H9 (cell line): Measurements from ENCODE around the gene SCAMP5. TPM values are rescaled to one million over a fixed set of nuclear protein-coding genes. Genes with fewer than 3 reads are reported as not detected.

ENCODE experiments used
- DNase-seq: peaks from one replicate; pipeline ENCODE4 v3.0.0-alpha.2; 2017
- H2AFZ ChIP-seq: one replicate; pipeline ENCODE4 v1.6.1; 2013; ENCODE audit warnings: mild to moderate bottlenecking, low read length, control low read depth, moderate library complexity
- H2AK5ac ChIP-seq: 2 replicates; pipeline ENCODE4 v1.6.1; 2013; ENCODE audit warnings: low read length, control low read depth, mixed read lengths; ENCODE audit not compliant: insufficient read length
- H2BK120ac ChIP-seq: one replicate; pipeline ENCODE4 v1.6.1; 2013; ENCODE audit warnings: low read depth, mild to moderate bottlenecking, low read length, control low read depth, inconsistent platforms; ENCODE audit not compliant: poor library complexity, severe bottlenecking
- H2BK12ac ChIP-seq: 2 replicates; pipeline ENCODE4 v1.6.1; 2013; ENCODE audit warnings: low read length, control low read depth, mixed read lengths, low read depth; ENCODE audit not compliant: insufficient read length
- H2BK15ac ChIP-seq: 2 replicates; pipeline ENCODE4 v1.6.1; 2013; ENCODE audit warnings: low read depth, low read length, control low read depth
- H2BK20ac ChIP-seq: one replicate; pipeline ENCODE4 v1.6.1; 2013; ENCODE audit warnings: low read depth, mild to moderate bottlenecking, low read length, control low read depth, inconsistent platforms; ENCODE audit not compliant: poor library complexity, severe bottlenecking
- H2BK5ac ChIP-seq: 2 replicates; pipeline ENCODE4 v1.6.1; 2013; ENCODE audit warnings: low read length, control low read depth, mixed read lengths; ENCODE audit not compliant: insufficient read length
- H3K14ac ChIP-seq: 2 replicates; pipeline ENCODE4 v1.6.1; 2013; ENCODE audit warnings: low read length, control low read depth; ENCODE audit not compliant: insufficient read depth
- H3K18ac ChIP-seq: 2 replicates; pipeline ENCODE4 v1.6.1; 2013; ENCODE audit warnings: low read depth, mild to moderate bottlenecking, mixed read lengths, low read length, control low read depth; ENCODE audit not compliant: insufficient read length
- H3K23ac ChIP-seq: 2 replicates; pipeline ENCODE4 v1.6.1; 2013; ENCODE audit warnings: low read length, control low read depth, mixed read lengths, low read depth; ENCODE audit not compliant: insufficient read length
- H3K23me2 ChIP-seq: 2 replicates; pipeline ENCODE4 v1.6.1; 2013; ENCODE audit warnings: low read depth, mild to moderate bottlenecking, mixed read lengths, low read length, control low read depth; ENCODE audit not compliant: insufficient read length, poor library complexity, severe bottlenecking
- H3K27ac ChIP-seq: 2 replicates; pipeline ENCODE4 v1.5.1; 2013; ENCODE audit warnings: low read length, control low read depth, mixed read lengths, low read depth; ENCODE audit not compliant: insufficient read length
- H3K27me3 ChIP-seq: 2 replicates; pipeline ENCODE4 v1.6.1; 2013; ENCODE audit warnings: low read length, control low read depth, inconsistent platforms; ENCODE audit not compliant: insufficient read depth
- H3K4ac ChIP-seq: 2 replicates; pipeline ENCODE4 v1.6.1; 2013; ENCODE audit warnings: low read depth, mild to moderate bottlenecking, control low read depth, inconsistent platforms, low read length, moderate library complexity
- H3K4me1 ChIP-seq: 2 replicates; pipeline ENCODE4 v1.6.1; 2013; ENCODE audit warnings: low read length, control low read depth, inconsistent platforms; ENCODE audit not compliant: insufficient read depth
- H3K4me2 ChIP-seq: 2 replicates; pipeline ENCODE4 v1.6.1; 2013; ENCODE audit warnings: low read length, control low read depth, mixed read lengths; ENCODE audit not compliant: insufficient read length, insufficient read depth
- H3K56ac ChIP-seq: 2 replicates; pipeline ENCODE4 v1.6.1; 2013; ENCODE audit warnings: low read depth, mild to moderate bottlenecking, mixed read lengths, low read length, control low read depth; ENCODE audit not compliant: insufficient read length
- H3K79me1 ChIP-seq: 2 replicates; pipeline ENCODE4 v1.6.1; 2013; ENCODE audit warnings: low read depth, mild to moderate bottlenecking, moderate library complexity, low read length, control low read depth, inconsistent platforms; ENCODE audit not compliant: insufficient read depth, poor library complexity, severe bottlenecking
- H3K79me2 ChIP-seq: 2 replicates; pipeline ENCODE4 v1.6.1; 2013; ENCODE audit warnings: low read length, control low read depth, inconsistent platforms; ENCODE audit not compliant: insufficient read depth
- H3K9ac ChIP-seq: 2 replicates; pipeline ENCODE4 v1.6.1; 2013; ENCODE audit warnings: low read length, control low read depth, mixed read lengths; ENCODE audit not compliant: insufficient read length; ENCODE audit errors: extremely low read depth
- H3K9me3 ChIP-seq: one replicate; pipeline ENCODE4 v1.6.1; 2013; ENCODE audit warnings: low read depth, low read length, inconsistent platforms; ENCODE audit not compliant: control insufficient read depth
- H3T11ph ChIP-seq: one replicate; pipeline ENCODE4 v1.6.1; 2013; ENCODE audit warnings: mild to moderate bottlenecking, low read length, control low read depth, inconsistent platforms
- H4K20me1 ChIP-seq: one replicate; pipeline ENCODE4 v1.6.1; 2013; ENCODE audit not compliant: control insufficient read depth, insufficient read length, insufficient read depth
- H4K5ac ChIP-seq: 2 replicates; pipeline ENCODE4 v1.6.1; 2013; ENCODE audit warnings: low read depth, mild to moderate bottlenecking, mixed read lengths, low read length, control low read depth; ENCODE audit not compliant: insufficient read length
- H4K8ac ChIP-seq: replicated peaks from 2 replicates; pipeline ENCODE4 v1.6.1; 2013; ENCODE audit warnings: low read length, control low read depth, mixed read lengths, low read depth; ENCODE audit not compliant: insufficient read length
- H4K91ac ChIP-seq: 2 replicates; pipeline ENCODE4 v1.6.1; 2013; ENCODE audit warnings: low read depth, mild to moderate bottlenecking, moderate library complexity, mixed read lengths, low read length, control low read depth; ENCODE audit not compliant: insufficient read length
- H3K27ac Mint-ChIP-seq, 3 experiments: 2 replicates in 2 of 3; 3 replicates in 1 of 3; pipeline ENCODE4 v1.8.0; 2020 to 2021; ENCODE audit warnings: mixed read lengths in 3 of 3, mild to moderate bottlenecking in 1 of 3, moderate library complexity in 1 of 3
- H3K27me3 Mint-ChIP-seq: 2 replicates; pipeline ENCODE4 v1.8.0; 2021; ENCODE audit warnings: low read depth, mild to moderate bottlenecking, moderate library complexity, mixed read lengths
- H3K36me3 Mint-ChIP-seq, 3 experiments: 2 replicates in 2 of 3; 3 replicates in 1 of 3; pipeline ENCODE4 v1.8.0; 2020 to 2021; ENCODE audit warnings: low read depth in 3 of 3, mixed read lengths in 3 of 3; ENCODE audit not compliant: insufficient read depth in 1 of 3
- H3K4me1 Mint-ChIP-seq, 2 experiments: 2 replicates each; pipeline ENCODE4 v1.8.0; 2020; ENCODE audit warnings: mixed read lengths in 2 of 2
- H3K4me3 Mint-ChIP-seq, 2 experiments: 2 replicates in 1 of 2; 3 replicates in 1 of 2; pipeline ENCODE4 v1.8.0; 2020 to 2021; ENCODE audit warnings: mild to moderate bottlenecking in 2 of 2, mixed read lengths in 2 of 2, moderate library complexity in 1 of 2
- H3K9me3 Mint-ChIP-seq, 2 experiments: 2 replicates in 1 of 2; 3 replicates in 1 of 2; pipeline ENCODE4 v1.8.0; 2020; ENCODE audit warnings: mild to moderate bottlenecking in 2 of 2, mixed read lengths in 2 of 2, moderate library complexity in 1 of 2
- CTCF ChIP-seq: fragments of 200-600 bp; sonication (generic); conservative IDR thresholded peaks from 3 replicates; pipeline ENCODE4 v1.8.0; 2021; ENCODE audit warnings: antibody characterized with exemption, mild to moderate bottlenecking
- WGBS: extraction: QIAGEN DNeasy Blood & Tissue Kit; methylation state at CpG from one replicate; pipeline ENCODE4 v1.1.7; 2013; ENCODE audit warnings: missing lambda C conversion rate, low lambda C conversion rate, mixed read lengths; ENCODE audit not compliant: insufficient read length; ENCODE audit errors: extremely low coverage; 5-methylcytosine and 5-hydroxymethylcytosine counted together
- total RNA-seq: library from RNA; stranded (reverse); gene quantifications from 2 replicates; pipeline ENCODE4 v1.2.1, GENCODE V29; 2021

SCAMP5 gene
- total RNA-seq, 1 experiment from 2014 or later, result 47.8 TPM

- H2AFZ ChIP-seq, result no peak overlapping the region
- no peak overlapping the region for H3K4ac ChIP-seq
- H3K9me3 Mint-ChIP-seq, result peaks cover 0 to 2% of the 10 kb centered on the region in 2 experiments; a peak in 1 of 5 replicates
- no peak overlapping the region for H4K91ac ChIP-seq
- peaks cover 3 to 22% of the 10 kb centered on the region in 2 experiments; a peak in 3 of 4 replicates for H3K4me1 Mint-ChIP-seq
- no CpG with 5 or more reads among the region's 1 CpG for WGBS
- H3K36me3 Mint-ChIP-seq, result peaks cover 0 to 2% (median 0%) of the 10 kb centered on the region in 3 experiments; a peak in 1 of 7 replicates
- H3K27me3 ChIP-seq, result no peaks in the 10 kb centered on the region
- TF ChIP-seq CTCF, result peak; percentile 29; the same call in 1 of the 3 replicates
- H3K9ac ChIP-seq, result no peak overlapping the region
- H2BK20ac ChIP-seq, result no peak overlapping the region
- no peak overlapping the region for H3K18ac ChIP-seq
- no peak overlapping the region for H4K5ac ChIP-seq
- no peak for DNase-seq
- H3K23me2 ChIP-seq, result no peaks in the 10 kb centered on the region
- H3K79me1 ChIP-seq, result no peaks in the 10 kb centered on the region
- no peaks in the 10 kb centered on the region for H4K20me1 ChIP-seq
- H2BK120ac ChIP-seq, result no peak overlapping the region
- H3K4me1 ChIP-seq, result no peaks in the 10 kb centered on the region
- no peak overlapping the region for H3T11ph ChIP-seq
- peaks cover 11% of the 10 kb centered on the region for H3K27me3 Mint-ChIP-seq
- H3K9me3 ChIP-seq, result no peaks in the 10 kb centered on the region
- H2BK12ac ChIP-seq, result no peak overlapping the region
- H3K27ac ChIP-seq, result no peak overlapping the region
- H3K23ac ChIP-seq, result no peak overlapping the region
- H3K79me2 ChIP-seq, result no peaks in the 10 kb centered on the region
- H3K14ac ChIP-seq, result no peak overlapping the region
- H2BK5ac ChIP-seq, result no peak overlapping the region
- no peak overlapping the region for H3K56ac ChIP-seq
- no peak overlapping the region for H3K4me3 Mint-ChIP-seq
- no peak overlapping the region for H2AK5ac ChIP-seq
- H3K27ac Mint-ChIP-seq, result no peak overlapping the region
- no peak overlapping the region for H4K8ac ChIP-seq
- no peak overlapping the region for H2BK15ac ChIP-seq
- H3K4me2 ChIP-seq, result no peak overlapping the region
Observed at GRCh38 chr15:74976159-74976558, 19.2 kb upstream of the SCAMP5 start.
